A673 (cell line): ENCODE results near the gene SPTBN4.

ENCODE experiments used
- EZH2 ChIP-seq: fragments of 200-600 bp; sonication (generic); IDR thresholded peaks from 2 replicates; pipeline ENCODE4 v1.6.1; 2017; ENCODE audit warnings: borderline replicate concordance, low read depth, mild to moderate bottlenecking, mixed read lengths, antibody characterized with exemption, low read length; ENCODE audit not compliant: poor library complexity, severe bottlenecking
- TF ChIP-seq, protein P1 (sequence below): fragments of 300-800, 200-600 bp; sonication (generic); conservative IDR thresholded peaks from 2 replicates; pipeline ENCODE4 v1.5.1; 2017; ENCODE audit warnings: low read depth, mild to moderate bottlenecking, antibody characterized with exemption, low read length, moderate library complexity, mixed read lengths

- TF ChIP-seq, protein P1, sequence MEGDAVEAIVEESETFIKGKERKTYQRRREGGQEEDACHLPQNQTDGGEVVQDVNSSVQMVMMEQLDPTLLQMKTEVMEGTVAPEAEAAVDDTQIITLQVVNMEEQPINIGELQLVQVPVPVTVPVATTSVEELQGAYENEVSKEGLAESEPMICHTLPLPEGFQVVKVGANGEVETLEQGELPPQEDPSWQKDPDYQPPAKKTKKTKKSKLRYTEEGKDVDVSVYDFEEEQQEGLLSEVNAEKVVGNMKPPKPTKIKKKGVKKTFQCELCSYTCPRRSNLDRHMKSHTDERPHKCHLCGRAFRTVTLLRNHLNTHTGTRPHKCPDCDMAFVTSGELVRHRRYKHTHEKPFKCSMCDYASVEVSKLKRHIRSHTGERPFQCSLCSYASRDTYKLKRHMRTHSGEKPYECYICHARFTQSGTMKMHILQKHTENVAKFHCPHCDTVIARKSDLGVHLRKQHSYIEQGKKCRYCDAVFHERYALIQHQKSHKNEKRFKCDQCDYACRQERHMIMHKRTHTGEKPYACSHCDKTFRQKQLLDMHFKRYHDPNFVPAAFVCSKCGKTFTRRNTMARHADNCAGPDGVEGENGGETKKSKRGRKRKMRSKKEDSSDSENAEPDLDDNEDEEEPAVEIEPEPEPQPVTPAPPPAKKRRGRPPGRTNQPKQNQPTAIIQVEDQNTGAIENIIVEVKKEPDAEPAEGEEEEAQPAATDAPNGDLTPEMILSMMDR: no peak
- no peak for TF ChIP-seq EZH2
Measured at GRCh38 chr19:40419066-40419612, 47.7 kb upstream of the SPTBN4 start.
